Ectodermal cell (in vitro differentiated cells): ENCODE measurements around the gene PARP15.

Experiments used
- H3K27ac ChIP-seq: 2 replicates; pipeline ENCODE4 v1.7.0; 2013; ENCODE audit warnings: mild to moderate bottlenecking, low read depth, low read length; ENCODE audit not compliant: insufficient read depth, poor library complexity, severe bottlenecking
- H3K27me3 ChIP-seq: 2 replicates; pipeline ENCODE4 v1.7.0; 2013; ENCODE audit warnings: mild to moderate bottlenecking, low read length; ENCODE audit not compliant: insufficient read depth, control insufficient read depth, poor library complexity, severe bottlenecking
- H3K36me3 ChIP-seq: one replicate; pipeline ENCODE4 v1.7.0; 2013; ENCODE audit warnings: low read length; ENCODE audit not compliant: control insufficient read depth, insufficient read depth
- H3K4me1 ChIP-seq: one replicate; pipeline ENCODE4 v1.7.0; 2013; ENCODE audit warnings: low read length; ENCODE audit not compliant: control insufficient read depth, insufficient read depth
- H3K4me3 ChIP-seq: 2 replicates; pipeline ENCODE4 v1.7.0; 2013; ENCODE audit warnings: low read depth, low read length, control low read depth; ENCODE audit not compliant: insufficient read depth
- H3K9me3 ChIP-seq: 2 replicates; pipeline ENCODE4 v1.7.0; 2013; ENCODE audit warnings: mild to moderate bottlenecking, low read length, moderate library complexity; ENCODE audit not compliant: control insufficient read depth
- WGBS, 2 experiments: methylation state at CpG; one replicate each; pipeline ENCODE4 v1.1.7; 2013; ENCODE audit warnings: missing lambda C conversion rate in 2 of 2; 5-methylcytosine and 5-hydroxymethylcytosine counted together

The PARP15 gene

DNA sequence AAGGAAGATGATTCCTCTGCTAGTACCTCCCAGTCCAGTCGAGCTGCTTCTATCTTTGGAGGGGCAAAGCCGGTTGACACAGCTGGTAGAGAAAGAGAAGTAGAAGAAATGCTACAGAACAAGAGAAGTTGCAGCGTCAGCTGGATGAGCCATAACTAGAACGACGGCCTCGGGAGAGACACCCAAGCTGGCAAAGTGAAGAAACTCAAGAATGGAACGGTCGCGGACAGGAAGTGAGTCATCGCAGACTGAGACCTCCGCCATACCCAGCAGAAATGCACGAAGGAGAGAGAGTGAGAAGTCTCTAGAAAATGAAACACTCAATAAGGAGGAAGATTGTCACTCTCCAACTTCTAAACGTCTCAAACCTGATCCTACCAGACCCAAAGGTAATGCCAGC lies 84.2 kb downstream of the PARP15 start:
- Histone ChIP-seq H3K27me3 (no peaks in the 10 kb centered on the region), H3K4me1 (no peaks in the 10 kb centered on the region), H3K36me3 (no peaks in the 10 kb centered on the region), H3K9me3 (no peaks in the 10 kb centered on the region), H3K27ac (no peak overlapping the region), H3K4me3 (no peak overlapping the region)
- WGBS, 2 experiments: 91 to 93% methylated on average over 13 of the region's 13 CpGs

DNA sequence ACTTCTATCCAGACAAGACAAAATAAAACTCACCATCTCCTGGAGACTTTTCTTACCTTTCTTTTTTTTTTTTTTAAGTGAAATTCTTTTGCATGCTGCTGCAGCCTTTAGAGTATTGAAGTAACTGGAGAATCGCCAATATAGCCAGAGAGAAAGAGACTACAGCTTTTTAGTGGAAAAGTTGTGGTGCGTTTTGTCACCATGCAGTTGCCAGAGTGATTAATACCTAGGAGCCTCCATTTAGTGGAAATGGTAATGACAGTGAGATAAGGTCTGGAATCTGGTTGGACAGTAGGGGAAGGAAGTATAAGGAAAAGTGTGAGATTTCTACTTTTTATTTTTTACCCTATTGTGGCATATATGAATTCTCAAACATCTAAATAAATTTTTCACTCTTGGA lies 85.1 kb downstream of the PARP15 start:
- Histone ChIP-seq H3K27ac (no peak overlapping the region), H3K4me1 (no peaks in the 10 kb centered on the region), H3K27me3 (no peaks in the 10 kb centered on the region), H3K4me3 (no peak overlapping the region), H3K36me3 (no peaks in the 10 kb centered on the region), H3K9me3 (no peaks in the 10 kb centered on the region)
- WGBS, 2 experiments: 88 to 90% methylated on average over 2 of the region's 2 CpGs

DNA sequence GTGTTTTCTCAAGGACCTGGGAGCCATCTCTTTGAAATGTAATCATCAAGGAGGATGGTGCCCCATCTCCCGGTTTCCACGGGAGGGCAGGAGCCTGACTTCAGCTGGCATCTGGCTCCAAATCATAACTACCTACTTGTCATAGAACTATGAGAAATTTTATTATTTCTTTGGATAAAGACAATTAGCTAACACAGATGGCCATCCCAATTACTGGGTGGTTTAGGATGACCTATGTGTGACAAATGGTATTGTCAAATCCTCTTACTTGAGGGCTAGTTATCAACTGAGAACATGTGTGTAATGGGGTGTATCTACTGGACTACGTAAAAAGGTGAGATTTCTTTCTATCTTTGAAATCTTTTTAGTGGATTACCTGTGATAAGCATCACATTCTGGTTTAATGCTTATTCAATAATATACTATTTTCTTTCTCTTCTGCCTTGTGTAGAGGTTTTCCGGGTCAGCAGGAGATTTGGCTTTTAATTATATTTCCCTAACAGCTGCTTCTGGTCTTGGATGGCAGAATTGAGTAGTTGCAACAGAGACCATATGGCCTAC lies 87.9 kb downstream of the PARP15 start:
- WGBS, 2 experiments: 83 to 92% methylated on average over 4 of the region's 4 CpGs

DNA sequence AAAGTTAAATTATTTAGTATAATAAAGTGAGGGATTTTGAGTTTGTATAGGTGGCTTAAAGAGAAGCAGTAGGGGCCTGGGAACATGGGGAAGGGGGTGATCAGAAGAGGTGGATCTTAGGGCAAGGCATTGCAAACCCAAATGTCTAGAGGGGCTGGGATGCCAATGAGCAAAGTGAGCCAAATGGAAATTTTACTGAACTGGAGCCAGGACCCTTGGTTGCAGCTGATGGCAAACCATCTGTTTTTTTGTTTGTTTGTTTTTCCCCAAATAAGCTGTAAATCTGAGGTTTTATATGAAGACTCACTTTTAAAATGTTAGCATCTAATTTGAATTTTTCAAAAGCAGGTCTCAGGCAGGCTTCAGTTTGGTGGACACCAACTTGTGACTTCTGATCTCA lies 88.4 kb downstream of the PARP15 start:
- H3K36me3 ChIP-seq: no peaks in the 10 kb centered on the region
- no peak overlapping the region for H3K4me3 ChIP-seq
- no peaks in the 10 kb centered on the region for H3K9me3 ChIP-seq
- H3K4me1 ChIP-seq: no peaks in the 10 kb centered on the region
- no peaks in the 10 kb centered on the region for H3K27me3 ChIP-seq
- H3K27ac ChIP-seq: no peak overlapping the region

More for the DNA sequence above, 87.9 kb downstream of the PARP15 start:
- Histone ChIP-seq H3K4me3 (no peak overlapping the region), H3K27me3 (no peaks in the 10 kb centered on the region), H3K9me3 (no peaks in the 10 kb centered on the region), H3K4me1 (no peaks in the 10 kb centered on the region), H3K27ac (no peak overlapping the region), H3K36me3 (no peaks in the 10 kb centered on the region)

DNA sequence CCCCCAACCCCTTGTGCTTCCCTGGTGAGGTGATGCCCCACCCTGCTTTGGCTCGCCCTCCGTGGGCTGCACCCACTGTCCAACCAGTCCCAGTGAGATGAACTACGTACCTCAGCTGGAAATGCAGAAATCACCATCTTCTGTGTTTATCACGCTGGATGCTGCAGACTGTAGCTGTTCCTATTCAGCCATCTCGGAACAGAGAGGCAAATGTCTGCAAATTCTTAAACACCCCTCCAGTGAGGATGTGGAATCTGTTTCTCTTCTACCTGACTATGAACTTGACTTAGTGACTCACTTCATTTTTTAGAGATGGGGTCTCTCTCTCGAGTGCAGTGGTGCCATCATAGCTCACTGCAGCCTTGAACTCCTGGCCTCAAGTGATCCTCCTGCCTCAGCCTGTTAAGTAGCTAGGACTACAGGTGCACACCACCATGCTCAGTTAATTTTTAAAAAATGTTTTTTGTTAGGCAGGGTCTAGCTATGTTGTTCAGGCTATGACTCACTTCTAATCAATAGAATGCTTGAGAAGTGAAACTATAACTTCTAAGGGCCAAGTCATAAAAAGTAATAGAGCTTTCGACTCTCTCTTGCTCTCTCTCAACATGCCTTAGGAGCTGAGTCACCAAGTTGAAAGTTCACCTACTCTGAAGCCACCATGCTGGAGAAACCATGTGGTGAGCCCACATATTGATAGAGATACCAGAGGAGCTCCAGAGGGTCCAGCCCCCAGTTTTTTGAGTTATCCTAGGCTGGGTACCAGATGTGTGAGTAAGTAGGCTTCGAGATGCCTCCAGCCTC lies 91.7 kb downstream of the PARP15 start:
- Histone ChIP-seq H3K27me3 (no peaks in the 10 kb centered on the region), H3K36me3 (no peaks in the 10 kb centered on the region), H3K4me3 (no peak overlapping the region), H3K9me3 (no peaks in the 10 kb centered on the region), H3K4me1 (no peaks in the 10 kb centered on the region), H3K27ac (no peak overlapping the region)
- 92% methylated on average over 8 of the region's 8 CpGs for whole genome bisulfite sequencing, 2 experiments

DNA sequence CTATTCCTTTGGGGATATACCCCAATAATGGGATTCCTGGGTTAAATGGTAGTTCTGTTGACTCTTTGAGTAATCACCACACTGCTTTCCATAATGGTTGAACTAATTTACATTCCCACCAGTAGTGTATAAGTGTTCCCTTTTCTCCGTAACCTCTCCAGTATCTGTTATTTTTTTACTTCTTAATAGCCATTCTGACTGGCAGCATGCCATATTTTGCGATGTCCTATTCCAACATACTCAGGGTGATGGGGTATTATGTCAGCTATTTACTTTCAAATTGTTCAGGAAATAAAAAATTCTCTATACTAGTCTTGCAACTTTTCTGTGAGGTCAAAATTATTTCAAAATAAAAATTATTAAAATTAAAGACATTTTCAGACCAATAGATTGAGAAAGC lies 94.1 kb downstream of the PARP15 start:
- no peak overlapping the region for H3K4me3 ChIP-seq
- 94 to 100% methylated on average over 1 of the region's 2 CpGs for WGBS, 2 experiments
- no peak overlapping the region for H3K27ac ChIP-seq
- H3K4me1 ChIP-seq: no peaks in the 10 kb centered on the region
- H3K27me3 ChIP-seq: no peaks in the 10 kb centered on the region
- no peaks in the 10 kb centered on the region for H3K36me3 ChIP-seq
- H3K9me3 ChIP-seq: no peaks in the 10 kb centered on the region

DNA sequence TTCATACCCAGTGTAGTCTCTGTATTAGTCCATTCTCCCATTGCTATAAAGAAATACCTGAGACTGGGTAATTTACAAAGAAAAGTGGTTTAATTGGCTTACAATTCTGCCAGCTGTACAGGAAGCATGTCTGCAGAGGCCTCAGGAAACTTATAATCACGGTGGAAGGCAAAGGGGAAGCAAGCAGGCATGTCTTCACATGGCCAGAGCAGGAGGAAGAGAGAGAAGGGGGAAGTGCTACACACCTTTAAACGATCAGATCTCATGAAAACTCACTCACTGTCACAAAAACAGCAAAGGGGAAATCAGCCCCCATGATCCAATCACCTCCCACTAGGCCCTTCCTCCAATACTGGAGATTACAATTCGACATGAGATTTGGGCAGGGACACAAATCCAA lies 96.9 kb downstream of the PARP15 start:
- Histone ChIP-seq H3K4me1 (no peaks in the 10 kb centered on the region), H3K9me3 (no peaks in the 10 kb centered on the region), H3K36me3 (no peaks in the 10 kb centered on the region), H3K27ac (no peak overlapping the region), H3K27me3 (peaks cover 3% of the 10 kb centered on the region), H3K4me3 (no peak overlapping the region)
- 73 to 81% methylated on average over 3 of the region's 3 CpGs for WGBS, 2 experiments

DNA sequence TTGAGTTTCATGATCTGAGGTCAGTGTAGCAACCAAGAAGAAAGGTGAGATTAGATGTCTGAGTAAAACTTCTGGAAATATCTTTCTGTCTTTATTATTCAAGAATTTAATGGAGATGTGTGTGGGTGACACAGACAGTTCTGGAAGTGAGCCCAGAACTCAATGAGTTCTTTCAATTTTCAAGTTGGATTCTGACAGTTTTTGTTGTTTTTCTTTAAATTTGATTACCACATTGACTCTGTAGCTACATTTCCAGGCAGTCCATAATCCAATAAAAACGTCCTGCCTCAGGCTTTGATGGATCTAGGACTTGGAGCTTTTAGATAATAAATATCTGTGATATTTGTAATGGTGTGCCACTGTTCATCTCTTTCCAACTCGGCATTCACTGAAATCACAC lies 99.3 kb downstream of the PARP15 start:
- Histone ChIP-seq H3K27ac (no peak overlapping the region), H3K9me3 (no peaks in the 10 kb centered on the region), H3K4me1 (no peaks in the 10 kb centered on the region), H3K36me3 (no peaks in the 10 kb centered on the region), H3K4me3 (no peak overlapping the region), H3K27me3 (peaks cover 27% of the 10 kb centered on the region)
- 75 to 85% methylated on average over 1 to 2 of the region's 2 CpGs for WGBS, 2 experiments

DNA sequence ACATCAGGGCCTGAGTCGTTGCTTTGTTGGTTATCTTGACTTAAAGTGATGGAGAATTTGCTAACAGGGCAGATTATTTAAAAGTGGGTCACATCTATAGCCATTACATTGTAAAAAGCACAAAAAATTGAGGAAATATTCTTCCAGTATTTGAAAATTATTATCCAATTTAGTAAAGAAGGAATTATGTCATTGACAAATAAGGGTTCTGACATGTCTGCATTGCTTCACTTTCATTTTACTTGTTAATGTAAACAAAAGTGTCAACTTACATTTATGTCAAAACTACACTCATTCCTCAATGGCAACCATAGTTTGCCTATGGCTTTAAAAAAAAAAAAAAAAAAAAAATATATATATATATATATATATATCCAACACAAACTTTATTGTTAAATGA lies 99.8 kb downstream of the PARP15 start:
- H3K4me3 ChIP-seq: no peak overlapping the region
- H3K27ac ChIP-seq: no peak overlapping the region
- no peaks in the 10 kb centered on the region for H3K36me3 ChIP-seq
- H3K4me1 ChIP-seq: no peaks in the 10 kb centered on the region
- WGBS, 2 experiments: 60% methylated on average over 1 of the region's 1 CpG; no CpG with 5 or more reads in 1 of the 2 experiments
- no peaks in the 10 kb centered on the region for H3K9me3 ChIP-seq
- H3K27me3 ChIP-seq: peaks cover 27% of the 10 kb centered on the region

DNA sequence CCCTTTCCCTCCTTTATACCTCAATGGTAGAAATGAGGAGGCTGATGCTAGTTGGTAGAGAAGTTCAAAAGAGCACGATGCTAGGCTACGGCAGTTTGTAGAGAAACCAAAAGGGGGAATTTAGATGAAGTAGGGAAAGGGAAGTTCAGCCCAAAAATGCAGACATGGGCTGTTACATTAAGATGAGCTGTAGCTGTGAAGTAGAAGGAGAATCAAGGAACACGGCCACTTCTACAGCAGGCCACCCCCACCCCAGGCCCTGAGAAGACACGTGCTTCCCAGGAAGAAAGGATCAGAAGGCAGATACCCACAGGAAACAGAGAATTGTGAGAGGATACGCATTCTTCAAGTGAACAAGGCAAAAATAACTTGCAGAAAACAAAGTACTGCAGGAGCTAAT lies 101.1 kb downstream of the PARP15 start:
- Histone ChIP-seq H3K9me3 (no peaks in the 10 kb centered on the region), H3K27me3 (peaks cover 27% of the 10 kb centered on the region), H3K4me3 (no peak overlapping the region), H3K36me3 (no peaks in the 10 kb centered on the region), H3K27ac (no peak overlapping the region), H3K4me1 (no peaks in the 10 kb centered on the region)
- 86 to 92% methylated on average over 5 of the region's 5 CpGs for WGBS, 2 experiments
